GM18508 (cell line): ENCODE measurements around the gene GAB1.

ENCODE experiments used
- ATAC-seq: cut with Tn5 transposase; IDR thresholded peaks from one replicate; pipeline ENCODE4 v1.9.1; 2021; ENCODE audit warnings: moderate number of reproducible peaks; ENCODE audit not compliant: insufficient read depth, unreplicated experiment

Gene GAB1

GRCh38 chr4:143407888-143408287, 71.2 kb downstream of the GAB1 start:
- ATAC-seq, result no peak

GRCh38 chr4:143410015-143410414, 73.3 kb downstream of the GAB1 start:
- no peak for ATAC-seq

- no peak for ATAC-seq
Measured at GRCh38 chr4:143411527-143412419, 75.1 kb downstream of the GAB1 start.

- no peak for ATAC-seq
Measured at GRCh38 chr4:143412420-143412758, 75.7 kb downstream of the GAB1 start.

- peak; percentile 88 for ATAC-seq
Measured at GRCh38 chr4:143417679-143418403, 81.2 kb downstream of the GAB1 start.

GRCh38 chr4:143420227-143420626, 83.6 kb downstream of the GAB1 start:
- ATAC-seq, result no peak

GRCh38 chr4:143421609-143422008, 84.9 kb downstream of the GAB1 start:
- ATAC-seq, result no peak

- ATAC-seq, result no peak
Measured at GRCh38 chr4:143424276-143424675, 87.6 kb downstream of the GAB1 start.

- ATAC-seq, result no peak
Measured at GRCh38 chr4:143431526-143432257, 95.0 kb downstream of the GAB1 start.

GRCh38 chr4:143432258-143432591, 95.5 kb downstream of the GAB1 start:
- no peak for ATAC-seq

- ATAC-seq, result no peak
Measured at GRCh38 chr4:143433231-143433630, 96.6 kb downstream of the GAB1 start.

- no peak for ATAC-seq
Measured at GRCh38 chr4:143435955-143436354, 99.3 kb downstream of the GAB1 start.

- ATAC-seq, result no peak
Measured at GRCh38 chr4:143437476-143437875, 100.8 kb downstream of the GAB1 start.

GRCh38 chr4:143437937-143438336, 101.3 kb downstream of the GAB1 start:
- ATAC-seq, result no peak

- no peak for ATAC-seq
Measured at GRCh38 chr4:143438710-143439109, 102.0 kb downstream of the GAB1 start.

GRCh38 chr4:143441109-143441508, 104.4 kb downstream of the GAB1 start:
- no peak for ATAC-seq

GRCh38 chr4:143441678-143442077, 105.0 kb downstream of the GAB1 start:
- no peak for ATAC-seq

GRCh38 chr4:143443728-143444127, 107.1 kb downstream of the GAB1 start:
- no peak for ATAC-seq

- no peak for ATAC-seq
Measured at GRCh38 chr4:143451186-143451585, 114.5 kb downstream of the GAB1 start.

- no peak for ATAC-seq
Measured at GRCh38 chr4:143455211-143455610, 118.5 kb downstream of the GAB1 start.

GRCh38 chr4:143458966-143459365, 122.3 kb downstream of the GAB1 start:
- ATAC-seq, result no peak
